Large intestine (tissue), 12 donors: Measurements from ENCODE around the gene C14orf39. TPM values are rescaled to one million over a fixed set of nuclear protein-coding genes. Genes with fewer than 3 reads are reported as not detected.
A peak's percentile ranks its signal among the peaks of the same experiment; 100 is the strongest.

ENCODE experiments used
- DNase-seq, 2 donors: peaks; one replicate each; pipeline versions ENCODE4 v3.0.0 to v3.0.0-alpha.2; 2013
- H3K27ac ChIP-seq: one replicate; pipeline ENCODE4 v1.5.1; 2013; ENCODE audit warnings: low read length
- H3K27me3 ChIP-seq: 2 replicates; pipeline ENCODE4 v1.6.1; 2013; ENCODE audit warnings: low read length; ENCODE audit not compliant: control insufficient read depth, insufficient read depth
- H3K36me3 ChIP-seq: 2 replicates; pipeline ENCODE4 v1.6.1; 2013; ENCODE audit warnings: low read length; ENCODE audit not compliant: control insufficient read depth, insufficient read depth
- H3K4me1 ChIP-seq: one replicate; pipeline ENCODE4 v1.6.1; 2013; ENCODE audit warnings: low read length; ENCODE audit not compliant: control insufficient read depth, insufficient read depth
- H3K4me3 ChIP-seq: one replicate; pipeline ENCODE4 v1.5.1; 2013; ENCODE audit warnings: low read length
- H3K9me3 ChIP-seq: one replicate; pipeline ENCODE4 v1.6.1; 2013; ENCODE audit warnings: mild to moderate bottlenecking, low read depth, low read length, moderate library complexity; ENCODE audit not compliant: control insufficient read depth
- WGBS: methylation state at CpG from one replicate; pipeline ENCODE4 v1.1.5; 2013; ENCODE audit warnings: low lambda C conversion rate; ENCODE audit not compliant: insufficient coverage; 5-methylcytosine and 5-hydroxymethylcytosine counted together
- long read RNA-seq, 11 donors: transcript quantifications; one replicate each; lab custom pipeline, GENCODE V29; 2026
- polyA plus RNA-seq: library from polyadenylated mRNA; unstranded; fragments of 120-200 nt; gene quantifications from one replicate; pipeline ENCODE4 v1.2.1, GENCODE V29; 2013

The C14orf39 gene
- polyA plus RNA-seq = 0.22 TPM
- long read RNA-seq, donor 1 = 0 reads
- long read RNA-seq, donor 2 = 0 reads
- long read RNA-seq, donor 3 = 0 reads
- long read RNA-seq, donor 4 = 0 reads
- long read RNA-seq, donor 5 = 0 reads
- long read RNA-seq, donor 6 = 0 reads
- long read RNA-seq, donor 7 = 0 reads
- long read RNA-seq, donor 8 = 0 reads
- long read RNA-seq, donor 9 = 0 reads
- long read RNA-seq, donor 10 = 0 reads
- long read RNA-seq, donor 11 = 0 reads

GRCh38 chr14:60485598-60486251 lies at the start of gene C14orf39:
Gene C14orf39, minus strand, starts transcription at chr14:60486063. Its CDS starts 985 bp downstream, at chr14:60485078.
- Histone ChIP-seq H3K27ac (no peak within 1 kb of the TSS), H3K27me3 (peaks cover 35% of the 10 kb centered on the region), H3K4me3 (peak within 1 kb of the TSS; percentile 38), H3K36me3 (no peaks in the 10 kb centered on the region), H3K4me1 (peaks cover 5% of the 10 kb centered on the region), H3K9me3 (peaks cover 7% of the 10 kb centered on the region)
- no CpG with 5 or more reads among the region's 57 CpGs for WGBS
- peak; percentile 10 to 35 for DNase-seq

- DNase-seq = no peak
- H3K4me1 ChIP-seq = no peaks in the 10 kb centered on the region
- H3K36me3 ChIP-seq = no peaks in the 10 kb centered on the region
- no peak overlapping the region for H3K27ac ChIP-seq
- H3K4me3 ChIP-seq = no peak overlapping the region
- no peaks in the 10 kb centered on the region for H3K9me3 ChIP-seq
- H3K27me3 ChIP-seq = peaks cover 3% of the 10 kb centered on the region
- WGBS = 48% methylated on average over 3 of the region's 3 CpGs
These were observed 46.6 kb upstream of the C14orf39 start for GRCh38 chr14:60532442-60532841.

GRCh38 chr14:60515511-60516289 lies 29.8 kb upstream of the C14orf39 start:
- Histone ChIP-seq H3K27me3 (peaks cover 86% of the 10 kb centered on the region), H3K36me3 (no peaks in the 10 kb centered on the region), H3K9me3 (peaks cover 9% of the 10 kb centered on the region), H3K4me3 (no peak overlapping the region), H3K27ac (no peak overlapping the region), H3K4me1 (peaks cover 3% of the 10 kb centered on the region)
- peak in 1 of 2 donors; percentile 22 for DNase-seq
- no CpG with 5 or more reads among the region's 66 CpGs for WGBS

GRCh38 chr14:60514741-60515491 lies 29.1 kb upstream of the C14orf39 start:
- Histone ChIP-seq H3K4me3 (peak overlapping the region; percentile 14), H3K4me1 (peaks cover 3% of the 10 kb centered on the region), H3K27me3 (peaks cover 87% of the 10 kb centered on the region), H3K9me3 (peaks cover 11% of the 10 kb centered on the region), H3K27ac (no peak overlapping the region), H3K36me3 (no peaks in the 10 kb centered on the region)
- peak in 1 of 2 donors; percentile 29 for DNase-seq
- no CpG with 5 or more reads among the region's 79 CpGs for WGBS

GRCh38 chr14:60514378-60514740 lies 28.5 kb upstream of the C14orf39 start:
- Histone ChIP-seq H3K36me3 (no peaks in the 10 kb centered on the region), H3K4me1 (peaks cover 3% of the 10 kb centered on the region), H3K9me3 (peaks cover 13% of the 10 kb centered on the region), H3K4me3 (no peak overlapping the region), H3K27ac (no peak overlapping the region), H3K27me3 (peaks cover 90% of the 10 kb centered on the region)
- no peak for DNase-seq
- WGBS = no CpG with 5 or more reads among the region's 10 CpGs

GRCh38 chr14:60512973-60513571 lies 27.2 kb upstream of the C14orf39 start:
- peaks cover 3% of the 10 kb centered on the region for H3K4me1 ChIP-seq
- no peak for DNase-seq
- no peaks in the 10 kb centered on the region for H3K36me3 ChIP-seq
- WGBS = no CpG with 5 or more reads among the region's 7 CpGs
- H3K27ac ChIP-seq = no peak overlapping the region
- peaks cover 96% of the 10 kb centered on the region for H3K27me3 ChIP-seq
- H3K9me3 ChIP-seq = peaks cover 19% of the 10 kb centered on the region
- no peak overlapping the region for H3K4me3 ChIP-seq

- Histone ChIP-seq H3K4me3 (no peak overlapping the region), H3K4me1 (peaks cover 3% of the 10 kb centered on the region), H3K27me3 (peaks cover 98% of the 10 kb centered on the region), H3K9me3 (peaks cover 19% of the 10 kb centered on the region), H3K36me3 (no peaks in the 10 kb centered on the region), H3K27ac (no peak overlapping the region)
- DNase-seq = no peak
- WGBS = 0% methylated on average over 1 of the region's 2 CpGs
These were observed 26.3 kb upstream of the C14orf39 start for GRCh38 chr14:60512126-60512525.

- Histone ChIP-seq H3K27ac (no peak overlapping the region), H3K4me1 (peaks cover 3% of the 10 kb centered on the region), H3K4me3 (no peak overlapping the region), H3K27me3 (peaks cover 100% of the 10 kb centered on the region), H3K9me3 (peaks cover 19% of the 10 kb centered on the region), H3K36me3 (no peaks in the 10 kb centered on the region)
- 0% methylated on average over 1 of the region's 49 CpGs for WGBS
- DNase-seq = no peak
These were observed 25.2 kb upstream of the C14orf39 start for GRCh38 chr14:60510951-60511599.

- Histone ChIP-seq H3K36me3 (no peaks in the 10 kb centered on the region), H3K27ac (no peak overlapping the region), H3K4me3 (no peak overlapping the region), H3K27me3 (peaks cover 100% of the 10 kb centered on the region), H3K4me1 (peaks cover 3% of the 10 kb centered on the region), H3K9me3 (peaks cover 16% of the 10 kb centered on the region)
- no peak for DNase-seq
- WGBS = no CpG with 5 or more reads among the region's 35 CpGs
These were observed 24.5 kb upstream of the C14orf39 start for GRCh38 chr14:60510254-60510950.
